GM12865 (cell line): ENCODE results near the gene SFMBT1.

ENCODE experiments used
- DNase-seq: peaks from one replicate; pipeline ENCODE4 v3.0.0; 2010; ENCODE audit warnings: low read depth
- H3K4me3 ChIP-seq: 2 replicates; pipeline ENCODE4 v1.5.1; 2011; ENCODE audit warnings: mild to moderate bottlenecking, low read depth, low read length, control low read depth
- TF ChIP-seq, protein P1 (sequence below): IDR thresholded peaks from 2 replicates; pipeline ENCODE4 v1.5.1; 2011; ENCODE audit warnings: low read length, control low read depth, low read depth, inconsistent platforms; ENCODE audit not compliant: insufficient read depth; ENCODE audit errors: missing control alignments

SFMBT1 gene

DNA sequence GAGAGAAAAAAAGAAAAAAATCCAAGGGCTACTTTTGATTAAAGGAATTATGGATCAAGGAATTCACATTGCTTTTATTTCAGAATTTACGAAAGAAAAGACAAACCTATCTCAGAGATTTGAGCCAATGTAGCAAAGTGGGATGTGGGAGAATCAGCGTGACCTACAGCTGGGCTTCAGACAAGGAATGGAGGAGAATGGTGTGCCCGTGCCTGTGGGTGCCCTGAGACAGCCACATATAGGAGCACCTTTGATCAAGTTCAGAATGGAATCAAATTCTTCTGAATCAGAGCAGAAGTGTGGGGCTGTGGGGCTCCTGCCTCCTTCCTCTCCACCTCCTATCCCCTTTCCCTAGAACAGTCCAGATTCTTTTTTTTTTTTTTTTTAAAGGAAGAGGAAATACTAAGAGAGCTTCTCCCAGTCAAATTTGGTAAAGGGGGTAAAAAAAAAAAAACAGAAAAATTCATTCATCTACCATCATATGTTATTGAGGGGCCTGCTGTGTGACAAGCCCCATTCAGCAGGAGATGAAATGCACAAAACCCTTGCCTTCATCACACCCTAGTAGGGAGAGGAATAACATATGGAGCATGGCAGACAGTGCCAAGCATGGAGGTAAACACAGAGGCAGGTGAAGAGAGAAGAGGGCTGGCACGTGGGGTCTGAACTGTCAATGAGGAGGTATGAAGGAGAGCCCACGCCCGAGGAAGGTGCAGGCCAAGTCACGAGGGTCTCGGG, 186.0 kb downstream of the SFMBT1 start:
- no peak overlapping the region for H3K4me3 ChIP-seq
- TF ChIP-seq, protein P1, sequence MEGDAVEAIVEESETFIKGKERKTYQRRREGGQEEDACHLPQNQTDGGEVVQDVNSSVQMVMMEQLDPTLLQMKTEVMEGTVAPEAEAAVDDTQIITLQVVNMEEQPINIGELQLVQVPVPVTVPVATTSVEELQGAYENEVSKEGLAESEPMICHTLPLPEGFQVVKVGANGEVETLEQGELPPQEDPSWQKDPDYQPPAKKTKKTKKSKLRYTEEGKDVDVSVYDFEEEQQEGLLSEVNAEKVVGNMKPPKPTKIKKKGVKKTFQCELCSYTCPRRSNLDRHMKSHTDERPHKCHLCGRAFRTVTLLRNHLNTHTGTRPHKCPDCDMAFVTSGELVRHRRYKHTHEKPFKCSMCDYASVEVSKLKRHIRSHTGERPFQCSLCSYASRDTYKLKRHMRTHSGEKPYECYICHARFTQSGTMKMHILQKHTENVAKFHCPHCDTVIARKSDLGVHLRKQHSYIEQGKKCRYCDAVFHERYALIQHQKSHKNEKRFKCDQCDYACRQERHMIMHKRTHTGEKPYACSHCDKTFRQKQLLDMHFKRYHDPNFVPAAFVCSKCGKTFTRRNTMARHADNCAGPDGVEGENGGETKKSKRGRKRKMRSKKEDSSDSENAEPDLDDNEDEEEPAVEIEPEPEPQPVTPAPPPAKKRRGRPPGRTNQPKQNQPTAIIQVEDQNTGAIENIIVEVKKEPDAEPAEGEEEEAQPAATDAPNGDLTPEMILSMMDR: no peak
- no peak for DNase-seq

DNA sequence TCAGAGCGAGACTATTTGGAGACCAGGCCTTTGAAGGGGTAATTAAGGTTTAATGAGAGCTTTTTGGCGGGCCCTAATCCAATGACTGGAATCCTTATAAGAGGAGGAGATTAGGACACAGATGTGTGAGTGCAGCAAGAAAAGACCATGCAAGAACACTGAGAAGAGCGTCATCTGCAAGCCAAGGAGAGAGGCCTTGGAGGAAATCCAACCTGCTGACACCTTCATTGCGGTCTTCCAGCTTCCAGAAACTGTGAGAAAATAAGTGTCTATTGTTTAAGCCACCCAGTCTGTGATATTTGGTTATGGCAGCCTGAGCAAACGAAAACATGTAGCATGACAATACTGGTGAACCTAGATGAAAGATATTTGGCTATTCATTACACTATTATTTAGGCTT, 188.0 kb downstream of the SFMBT1 start:
- TF ChIP-seq, protein P1: no peak
- no peak overlapping the region for H3K4me3 ChIP-seq
- DNase-seq: no peak

DNA sequence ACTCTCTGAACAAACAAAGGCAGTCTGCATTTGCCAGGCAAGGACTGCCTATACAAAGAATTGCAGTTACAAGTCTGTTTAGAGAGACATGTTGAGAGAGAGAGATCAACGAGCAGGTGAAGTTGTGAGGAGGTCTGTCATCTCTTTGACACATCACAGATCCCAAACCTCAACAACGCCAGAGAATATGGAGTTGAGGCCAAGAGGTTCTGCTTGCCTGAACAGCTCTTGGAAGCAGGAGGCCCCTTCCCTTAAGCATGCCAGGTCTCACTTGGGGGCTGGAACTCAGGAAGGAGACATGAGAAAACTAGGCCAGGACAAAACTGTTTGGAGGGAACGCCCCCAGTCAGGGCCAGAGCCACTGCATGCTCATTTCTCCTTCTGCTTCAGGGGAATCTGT, 188.7 kb downstream of the SFMBT1 start:
- TF ChIP-seq, protein P1: no peak
- DNase-seq: no peak
- H3K4me3 ChIP-seq: no peak overlapping the region

DNA sequence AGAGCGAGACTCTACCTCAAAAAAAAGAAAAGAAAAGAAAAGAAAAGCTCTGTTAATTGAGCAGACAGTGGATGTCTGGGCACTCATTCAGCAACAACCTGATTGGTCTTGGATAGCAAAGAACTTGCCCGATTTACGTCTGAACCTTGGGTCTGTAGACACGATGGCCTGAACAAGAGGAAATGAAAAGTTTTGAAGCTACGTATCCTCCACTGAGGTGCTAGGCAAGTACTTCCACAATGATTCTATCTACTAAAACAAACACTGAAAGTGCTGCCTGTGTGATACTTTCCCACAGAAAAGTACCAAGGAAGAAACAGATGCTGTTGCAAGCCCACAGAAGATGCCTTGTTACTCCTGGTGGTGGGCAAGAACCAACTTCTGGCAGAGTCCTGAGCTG, 189.2 kb downstream of the SFMBT1 start:
- no peak for DNase-seq
- no peak overlapping the region for H3K4me3 ChIP-seq
- TF ChIP-seq, protein P1: no peak

DNA sequence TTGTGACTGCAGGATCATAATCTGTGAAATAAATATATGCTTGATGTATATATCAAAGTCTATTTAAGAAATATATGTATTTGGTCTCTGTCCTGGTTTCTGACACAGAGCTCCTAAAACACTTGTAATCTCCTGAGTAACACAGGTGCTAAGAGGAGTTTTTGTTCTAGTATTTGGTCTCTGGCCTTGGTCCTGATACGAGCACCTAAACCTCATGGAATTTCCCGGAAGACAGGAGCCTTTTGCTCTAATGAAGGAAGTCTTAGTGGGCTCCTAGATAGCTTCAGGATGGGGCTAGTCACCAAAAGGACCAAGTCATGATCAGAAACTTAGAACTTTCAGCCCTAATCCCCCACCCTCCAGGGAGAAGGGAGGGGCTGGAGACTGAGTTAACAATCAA, 191.9 kb downstream of the SFMBT1 start:
- TF ChIP-seq, protein P1: no peak
- H3K4me3 ChIP-seq: no peak overlapping the region
- no peak for DNase-seq
